ENCODE data around the gene ZDHHC5.

The ZDHHC5 gene

DNA sequence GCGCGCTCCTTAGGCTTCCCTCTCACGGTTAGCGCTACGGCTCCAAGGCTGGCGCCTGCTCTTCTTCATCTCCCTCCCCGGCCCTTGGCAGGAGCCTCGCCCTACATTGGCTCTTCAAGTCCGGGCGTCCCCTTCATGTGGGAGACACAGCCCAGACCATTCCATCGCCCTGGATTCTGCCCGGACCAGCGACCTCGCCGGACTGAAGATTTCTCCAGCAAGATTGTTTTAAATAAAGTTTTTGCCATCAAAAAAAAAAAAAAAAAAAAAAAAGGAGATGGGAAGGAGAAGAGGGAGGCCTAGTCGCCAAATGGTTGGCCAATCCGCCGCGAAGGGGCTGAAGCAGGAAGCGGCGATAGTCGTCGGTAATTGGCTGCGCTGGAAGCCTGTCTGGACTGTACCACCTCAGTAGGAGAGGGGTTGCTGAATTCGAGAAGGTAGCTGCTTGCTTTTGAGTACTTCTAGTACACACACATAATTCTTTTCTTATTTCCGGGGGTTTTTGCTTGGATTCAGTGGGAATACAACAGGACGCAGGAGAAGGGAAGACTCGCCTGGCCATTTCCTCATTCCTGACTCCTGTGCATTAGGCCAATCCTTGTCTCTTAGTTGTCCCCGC is 688 bp upstream of the ZDHHC5 start (continued):
- TF ChIP-seq ZNF248 (tag by site-specific recombination; IDR thresholded peaks at IDR 0.05) (no peak), ZNF391 (tag by site-specific recombination; IDR thresholded peaks at IDR 0.05; ENCODE audit: borderline replicate concordance, low read depth) (0 out of 2 replicates have a peak, but pooled peaks have one; percentile 28), ZXDB (tag by site-specific recombination; IDR thresholded peaks at IDR 0.05) (peak; percentile 66), REPIN1 (tag by site-specific recombination; IDR thresholded peaks at IDR 0.05; ENCODE audit: low read depth) (no peak), YY1 (tag by site-specific recombination; IDR thresholded peaks at IDR 0.05) (peak; percentile 51; the same call in 1 of the 2 replicates), ZNF416 (tag by site-specific recombination; IDR thresholded peaks at IDR 0.05) (no peak), ZNF16 (tag by site-specific recombination; IDR thresholded peaks at IDR 0.05; ENCODE audit: low read depth) (no peak), KLF9 (tag by site-specific recombination; IDR thresholded peaks at IDR 0.05; ENCODE audit: low read depth) (0 out of 2 replicates have a peak, but pooled peaks have one; percentile 26), ZNF221 (tag by site-specific recombination; IDR thresholded peaks at IDR 0.05; ENCODE audit: borderline replicate concordance) (no peak), ZNF473 (tag by site-specific recombination; IDR thresholded peaks at IDR 0.05) (no peak), KLF10 (tag by site-specific recombination; IDR thresholded peaks at IDR 0.05) (0 out of 2 replicates have a peak, but pooled peaks have one; percentile 35)
- TF ChIP-seq, protein P1, sequence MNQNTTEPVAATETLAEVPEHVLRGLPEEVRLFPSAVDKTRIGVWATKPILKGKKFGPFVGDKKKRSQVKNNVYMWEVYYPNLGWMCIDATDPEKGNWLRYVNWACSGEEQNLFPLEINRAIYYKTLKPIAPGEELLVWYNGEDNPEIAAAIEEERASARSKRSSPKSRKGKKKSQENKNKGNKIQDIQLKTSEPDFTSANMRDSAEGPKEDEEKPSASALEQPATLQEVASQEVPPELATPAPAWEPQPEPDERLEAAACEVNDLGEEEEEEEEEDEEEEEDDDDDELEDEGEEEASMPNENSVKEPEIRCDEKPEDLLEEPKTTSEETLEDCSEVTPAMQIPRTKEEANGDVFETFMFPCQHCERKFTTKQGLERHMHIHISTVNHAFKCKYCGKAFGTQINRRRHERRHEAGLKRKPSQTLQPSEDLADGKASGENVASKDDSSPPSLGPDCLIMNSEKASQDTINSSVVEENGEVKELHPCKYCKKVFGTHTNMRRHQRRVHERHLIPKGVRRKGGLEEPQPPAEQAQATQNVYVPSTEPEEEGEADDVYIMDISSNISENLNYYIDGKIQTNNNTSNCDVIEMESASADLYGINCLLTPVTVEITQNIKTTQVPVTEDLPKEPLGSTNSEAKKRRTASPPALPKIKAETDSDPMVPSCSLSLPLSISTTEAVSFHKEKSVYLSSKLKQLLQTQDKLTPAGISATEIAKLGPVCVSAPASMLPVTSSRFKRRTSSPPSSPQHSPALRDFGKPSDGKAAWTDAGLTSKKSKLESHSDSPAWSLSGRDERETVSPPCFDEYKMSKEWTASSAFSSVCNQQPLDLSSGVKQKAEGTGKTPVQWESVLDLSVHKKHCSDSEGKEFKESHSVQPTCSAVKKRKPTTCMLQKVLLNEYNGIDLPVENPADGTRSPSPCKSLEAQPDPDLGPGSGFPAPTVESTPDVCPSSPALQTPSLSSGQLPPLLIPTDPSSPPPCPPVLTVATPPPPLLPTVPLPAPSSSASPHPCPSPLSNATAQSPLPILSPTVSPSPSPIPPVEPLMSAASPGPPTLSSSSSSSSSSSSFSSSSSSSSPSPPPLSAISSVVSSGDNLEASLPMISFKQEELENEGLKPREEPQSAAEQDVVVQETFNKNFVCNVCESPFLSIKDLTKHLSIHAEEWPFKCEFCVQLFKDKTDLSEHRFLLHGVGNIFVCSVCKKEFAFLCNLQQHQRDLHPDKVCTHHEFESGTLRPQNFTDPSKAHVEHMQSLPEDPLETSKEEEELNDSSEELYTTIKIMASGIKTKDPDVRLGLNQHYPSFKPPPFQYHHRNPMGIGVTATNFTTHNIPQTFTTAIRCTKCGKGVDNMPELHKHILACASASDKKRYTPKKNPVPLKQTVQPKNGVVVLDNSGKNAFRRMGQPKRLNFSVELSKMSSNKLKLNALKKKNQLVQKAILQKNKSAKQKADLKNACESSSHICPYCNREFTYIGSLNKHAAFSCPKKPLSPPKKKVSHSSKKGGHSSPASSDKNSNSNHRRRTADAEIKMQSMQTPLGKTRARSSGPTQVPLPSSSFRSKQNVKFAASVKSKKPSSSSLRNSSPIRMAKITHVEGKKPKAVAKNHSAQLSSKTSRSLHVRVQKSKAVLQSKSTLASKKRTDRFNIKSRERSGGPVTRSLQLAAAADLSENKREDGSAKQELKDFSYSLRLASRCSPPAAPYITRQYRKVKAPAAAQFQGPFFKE (tag by site-specific recombination; IDR thresholded peaks at IDR 0.05; ENCODE audit: borderline replicate concordance): no peak
- TF ChIP-seq, protein P2, sequence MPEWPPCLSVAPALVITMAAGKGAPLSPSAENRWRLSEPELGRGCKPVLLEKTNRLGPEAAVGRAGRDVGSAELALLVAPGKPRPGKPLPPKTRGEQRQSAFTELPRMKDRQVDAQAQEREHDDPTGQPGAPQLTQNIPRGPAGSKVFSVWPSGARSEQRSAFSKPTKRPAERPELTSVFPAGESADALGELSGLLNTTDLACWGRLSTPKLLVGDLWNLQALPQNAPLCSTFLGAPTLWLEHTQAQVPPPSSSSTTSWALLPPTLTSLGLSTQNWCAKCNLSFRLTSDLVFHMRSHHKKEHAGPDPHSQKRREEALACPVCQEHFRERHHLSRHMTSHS (tag by site-specific recombination; IDR thresholded peaks at IDR 0.05): no peak

DNA sequence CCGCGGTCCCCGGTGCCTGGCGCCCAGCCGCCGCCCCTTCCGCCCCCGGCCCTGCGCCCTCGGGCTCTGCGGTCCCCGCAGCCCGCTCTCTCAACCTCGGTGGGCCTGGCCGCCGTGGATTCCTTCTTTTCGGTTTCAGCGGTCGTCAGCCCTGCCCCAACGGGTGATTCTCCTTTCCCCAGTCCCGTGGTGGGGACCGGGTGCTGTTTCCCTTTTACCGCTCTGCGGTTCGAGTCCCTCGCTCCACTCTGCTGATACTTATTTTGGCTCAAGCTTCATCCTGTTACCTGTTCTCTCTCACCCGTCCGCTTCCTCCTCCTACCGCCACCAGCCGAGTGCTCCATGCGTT is 494 bp downstream of the ZDHHC5 start:
- Histone ChIP-seq H3K27ac (ENCODE audit: extremely low read depth, low read depth, low read length) (peak overlapping the region; percentile 90), H3K9me3 (ENCODE audit: control insufficient read depth, insufficient read depth, low read depth, low read length) (no peaks in the 10 kb centered on the region), H3K4me1 (ENCODE audit: control insufficient read depth, insufficient read depth, low read length) (no peaks in the 10 kb centered on the region), H3K36me3 (ENCODE audit: control insufficient read depth in 2 of 2, insufficient read depth in 1 of 2, low read length in 2 of 2) (peaks cover 2 to 25% of the 10 kb centered on the region in 2 experiments; a peak in 2 of 3 replicates), H3K4me3 (ENCODE audit: low read depth, low read length) (peak overlapping the region; percentile 99)
- ChIA-PET CTCF (no interaction called here), POLR2A (no interaction called here)
- TF ChIP-seq, protein P3, sequence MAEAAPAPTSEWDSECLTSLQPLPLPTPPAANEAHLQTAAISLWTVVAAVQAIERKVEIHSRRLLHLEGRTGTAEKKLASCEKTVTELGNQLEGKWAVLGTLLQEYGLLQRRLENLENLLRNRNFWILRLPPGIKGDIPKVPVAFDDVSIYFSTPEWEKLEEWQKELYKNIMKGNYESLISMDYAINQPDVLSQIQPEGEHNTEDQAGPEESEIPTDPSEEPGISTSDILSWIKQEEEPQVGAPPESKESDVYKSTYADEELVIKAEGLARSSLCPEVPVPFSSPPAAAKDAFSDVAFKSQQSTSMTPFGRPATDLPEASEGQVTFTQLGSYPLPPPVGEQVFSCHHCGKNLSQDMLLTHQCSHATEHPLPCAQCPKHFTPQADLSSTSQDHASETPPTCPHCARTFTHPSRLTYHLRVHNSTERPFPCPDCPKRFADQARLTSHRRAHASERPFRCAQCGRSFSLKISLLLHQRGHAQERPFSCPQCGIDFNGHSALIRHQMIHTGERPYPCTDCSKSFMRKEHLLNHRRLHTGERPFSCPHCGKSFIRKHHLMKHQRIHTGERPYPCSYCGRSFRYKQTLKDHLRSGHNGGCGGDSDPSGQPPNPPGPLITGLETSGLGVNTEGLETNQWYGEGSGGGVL (tag by site-specific recombination; IDR thresholded peaks at IDR 0.05): 0 out of 2 replicates have a peak, but pooled peaks have one; percentile 24
- TF ChIP-seq ZXDB (tag by site-specific recombination; IDR thresholded peaks at IDR 0.05): peak; percentile 22; the same call in 1 of the 2 replicates
- TF ChIP-seq ZNF354C (tag by site-specific recombination; IDR thresholded peaks at IDR 0.05; ENCODE audit: borderline replicate concordance, low read depth): no peak
- no peak for TF ChIP-seq ZNF610 (tag by site-specific recombination; IDR thresholded peaks at IDR 0.05; ENCODE audit: borderline replicate concordance)
- TF ChIP-seq ZNF121 (tag by site-specific recombination; IDR thresholded peaks at IDR 0.05): no peak
- TF ChIP-seq ZNF10 (tag by site-specific recombination; IDR thresholded peaks at IDR 0.05): no peak
- TF ChIP-seq, protein P4, sequence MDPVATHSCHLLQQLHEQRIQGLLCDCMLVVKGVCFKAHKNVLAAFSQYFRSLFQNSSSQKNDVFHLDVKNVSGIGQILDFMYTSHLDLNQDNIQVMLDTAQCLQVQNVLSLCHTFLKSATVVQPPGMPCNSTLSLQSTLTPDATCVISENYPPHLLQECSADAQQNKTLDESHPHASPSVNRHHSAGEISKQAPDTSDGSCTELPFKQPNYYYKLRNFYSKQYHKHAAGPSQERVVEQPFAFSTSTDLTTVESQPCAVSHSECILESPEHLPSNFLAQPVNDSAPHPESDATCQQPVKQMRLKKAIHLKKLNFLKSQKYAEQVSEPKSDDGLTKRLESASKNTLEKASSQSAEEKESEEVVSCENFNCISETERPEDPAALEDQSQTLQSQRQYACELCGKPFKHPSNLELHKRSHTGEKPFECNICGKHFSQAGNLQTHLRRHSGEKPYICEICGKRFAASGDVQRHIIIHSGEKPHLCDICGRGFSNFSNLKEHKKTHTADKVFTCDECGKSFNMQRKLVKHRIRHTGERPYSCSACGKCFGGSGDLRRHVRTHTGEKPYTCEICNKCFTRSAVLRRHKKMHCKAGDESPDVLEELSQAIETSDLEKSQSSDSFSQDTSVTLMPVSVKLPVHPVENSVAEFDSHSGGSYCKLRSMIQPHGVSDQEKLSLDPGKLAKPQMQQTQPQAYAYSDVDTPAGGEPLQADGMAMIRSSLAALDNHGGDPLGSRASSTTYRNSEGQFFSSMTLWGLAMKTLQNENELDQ (tag by site-specific recombination; IDR thresholded peaks at IDR 0.05; ENCODE audit: low read depth): no peak
- TF ChIP-seq ZNF544 (tag by site-specific recombination; IDR thresholded peaks at IDR 0.05): no peak
- TF ChIP-seq WT1 (tag by site-specific recombination; IDR thresholded peaks at IDR 0.05): no peak
- TF ChIP-seq ZNF560 (tag by site-specific recombination; IDR thresholded peaks at IDR 0.05; ENCODE audit: borderline replicate concordance): no peak
- TF ChIP-seq ZNF510 (tag by site-specific recombination; IDR thresholded peaks at IDR 0.05; ENCODE audit: insufficient replicate concordance): no peak
- no peak for TF ChIP-seq GLI2 (tag by site-specific recombination; IDR thresholded peaks at IDR 0.05; ENCODE audit: borderline replicate concordance, low read depth)
- no peak for TF ChIP-seq MEIS1 (CRISPR knock-in tag; IDR thresholded peaks at IDR 0.05; ENCODE audit: borderline replicate concordance)
- no peak for TF ChIP-seq ZNF792 (tag by site-specific recombination; IDR thresholded peaks at IDR 0.05)

Data from HEK293 (cell line).